HepG2 (cell line): ENCODE results near the gene TMEM182. TPM values are rescaled to one million over a fixed set of nuclear protein-coding genes. Genes with fewer than 3 reads are reported as not detected.

Experiments used
- ATAC-seq: fragments of 200-7000 bp; cut with Tn5 transposase; 3 replicates; pipeline ENCODE4 v1.9.1; 2020; ENCODE audit warnings: mild to moderate bottlenecking, moderate library complexity
- BruUV-seq: library from RNA; stranded (reverse); fragments of 400-500 nt; replicated peaks from 2 replicates; lab custom pipeline; 2021; lab: Mats Ljungman, UMichigan
- CTCF ChIA-PET: fragments of 300-600 bp; formaldehyde crosslinking; extraction: SDS; loops from one replicate; lab custom pipeline; 2021; ENCODE audit warnings: low total read pairs, inconsistent platforms, low intra/inter-chr PET ratio; lab: Yijun Ruan, JAX
- POLR2A ChIA-PET: fragments of 350-600 bp; sonication (Branson Sonifier 250); formaldehyde crosslinking; loops from one replicate; lab custom pipeline; 2020; ENCODE audit warnings: antibody characterized with exemption, inconsistent platforms; lab: Yijun Ruan, JAX
- DNase-seq: peaks from one replicate; pipeline ENCODE4 v3.0.0-alpha.2; 2015; ENCODE audit warnings: low spot score
- FAIRE-seq: peaks from 3 replicates; lab custom pipeline; 2011; peaks lifted over from hg19 to GRCh38; lab: Jason Lieb, UNC
- H2AFZ ChIP-seq: one replicate; pipeline ENCODE4 v1.6.1; 2011; ENCODE audit warnings: low read length, inconsistent platforms
- H3K27ac ChIP-seq: fragments of 300-600 bp; 3 replicates; pipeline ENCODE4 v1.8.0; 2011; ENCODE audit warnings: mixed run types, mild to moderate bottlenecking, mixed read lengths, low read length, inconsistent platforms; ENCODE audit not compliant: insufficient read depth; ENCODE audit errors: extremely low read length
- H3K27me3 ChIP-seq, 2 experiments: fragments of 200-600 bp in 1 of 2; 2 replicates in 1 of 2; 3 replicates in 1 of 2; pipeline versions ENCODE4 v1.6.0 to v1.8.0; 2011; ENCODE audit warnings: low read length in 2 of 2, mild to moderate bottlenecking in 2 of 2, moderate library complexity in 2 of 2, inconsistent platforms in 1 of 2; ENCODE audit not compliant: insufficient read depth in 2 of 2, control insufficient read depth in 1 of 2
- H3K36me3 ChIP-seq, 2 experiments: fragments of 200-600 bp in 1 of 2; replicated peaks in 1 of 2; 2 replicates in 1 of 2; 3 replicates in 1 of 2; pipeline versions ENCODE4 v1.5.1 to v1.8.0; 2011; ENCODE audit warnings: low read length in 2 of 2, inconsistent platforms in 1 of 2; ENCODE audit not compliant: insufficient read depth in 2 of 2, control insufficient read depth in 1 of 2
- H3K4me1 ChIP-seq: 2 replicates; pipeline ENCODE4 v1.5.1; 2012; ENCODE audit warnings: low read length, inconsistent platforms; ENCODE audit not compliant: insufficient read depth
- H3K4me2 ChIP-seq: 2 replicates; pipeline ENCODE4 v1.6.0; 2011; ENCODE audit warnings: low read depth, low read length, inconsistent platforms
- H3K4me3 ChIP-seq, 3 experiments: fragments of 200-600 bp in 1 of 3; sonication (generic), shearing (Covaris generic) in 1 of 3; replicated peaks in 1 of 3; 2 replicates each; pipeline ENCODE4 v1.5.1; 2011 to 2016; ENCODE audit warnings: low read length in 3 of 3, inconsistent platforms in 2 of 3, low read depth in 2 of 3, mild to moderate bottlenecking in 2 of 3, control low read depth in 1 of 3, mixed read lengths in 1 of 3; ENCODE audit not compliant: insufficient read depth in 1 of 3
- H3K79me2 ChIP-seq: one replicate; pipeline ENCODE4 v1.6.1; 2011; ENCODE audit warnings: low read length, inconsistent platforms; ENCODE audit not compliant: insufficient read depth
- H3K9ac ChIP-seq: 2 replicates; pipeline ENCODE4 v1.6.0; 2011; ENCODE audit warnings: mild to moderate bottlenecking, low read depth, low read length, inconsistent platforms; ENCODE audit not compliant: insufficient read depth
- H3K9me3 ChIP-seq: 2 replicates; pipeline ENCODE4 v1.5.1; 2012; ENCODE audit warnings: mild to moderate bottlenecking, low read length
- H4K20me1 ChIP-seq: 2 replicates; pipeline ENCODE4 v1.6.0; 2011; ENCODE audit warnings: inconsistent platforms, mild to moderate bottlenecking, low read length, moderate library complexity; ENCODE audit not compliant: insufficient read depth
- ATRX ChIP-seq: sonication (generic); formaldehyde crosslinking; IDR thresholded peaks from 2 replicates; pipeline ENCODE4 v1.4.0; 2020; ENCODE audit warnings: missing genetic modification reagents, borderline replicate concordance
- GTF2F1 ChIP-seq: fragments of 150-350 bp; IDR thresholded peaks from 2 replicates; pipeline ENCODE4 v1.6.1; 2014; ENCODE audit warnings: low read length
- KDM5A ChIP-seq: fragments of 200-600 bp; sonication (generic); IDR thresholded peaks from 2 replicates; pipeline ENCODE4 v1.7.0; 2018; ENCODE audit warnings: antibody characterized with exemption, mild to moderate bottlenecking, low read length, borderline replicate concordance
- KDM6A ChIP-seq: IDR thresholded peaks from 2 replicates; pipeline ENCODE4 v1.6.1; 2016; ENCODE audit warnings: low read depth
- NFATC3 ChIP-seq: sonication (generic); formaldehyde crosslinking; IDR thresholded peaks from 2 replicates; pipeline ENCODE4 v1.5.1; 2020; ENCODE audit warnings: mild to moderate bottlenecking, missing genetic modification reagents
- TGIF2 ChIP-seq: IDR thresholded peaks from 2 replicates; pipeline ENCODE4 v1.6.1; 2016; ENCODE audit warnings: control low read depth, missing compliant biosample characterization
- ZSCAN9 ChIP-seq: IDR thresholded peaks from 2 replicates; pipeline ENCODE4 v1.6.1; 2016; ENCODE audit warnings: borderline replicate concordance
- whole genome bisulfite sequencing: methylation state at CpG from one replicate; pipeline ENCODE4 v1.1.6; 2017; ENCODE audit warnings: low lambda C conversion rate; 5-methylcytosine and 5-hydroxymethylcytosine counted together
- in situ Hi-C: cut with HindIII; loops from 2 replicates; pipeline ENCODE4 v1.10.0; 2017; ENCODE audit warnings: low pct_unique_long_range_greater_than_20kb; ENCODE audit not compliant: extremely low pct_ligation_motif_present
- intact Hi-C: fragments of 100-400 bp; cut with micrococcal nuclease; formaldehyde crosslinking; loops from one replicate; pipeline ENCODE4 v1.10.0; 2022; ENCODE audit not compliant: unreplicated experiment
- polyA plus RNA-seq, 8 experiments: library from polyadenylated mRNA; depleted of rRNA in 3 of 8; stranded (reverse) in 7 of 8; unstranded in 1 of 8; fragments of >200 nt; fragmentation: Illumina TruSeq in 4 of 8; extraction: Trizol in 4 of 8; gene quantifications; 2 replicates each; pipeline versions ENCODE4 v1.2.1 to v1.2.3, GENCODE V29; 2011 to 2016; ENCODE audit warnings: low read depth in 4 of 8, missing spikeins in 1 of 8, mixed read lengths in 1 of 8; ENCODE audit not compliant: insufficient read depth in 1 of 8
- total RNA-seq, 5 experiments: library from RNA; depleted of rRNA; stranded (reverse); fragments of >200 nt; fragmentation: Illumina TruSeq; extraction: Trizol; gene quantifications; 2 replicates each; pipeline ENCODE4 v1.2.3, GENCODE V29; 2016; ENCODE audit warnings: low read depth in 1 of 5
- TF ChIP-seq, protein P1 (sequence below): sonication (generic); formaldehyde crosslinking; conservative IDR thresholded peaks from 2 replicates; pipeline ENCODE4 v1.4.0; 2020; ENCODE audit warnings: missing genetic modification reagents
- TF ChIP-seq, protein P2 (sequence below): fragments of 450-650 bp; IDR thresholded peaks from 2 replicates; pipeline ENCODE4 v1.6.1; 2016
- TF ChIP-seq, protein P3 (sequence below): sonication (generic); formaldehyde crosslinking; conservative IDR thresholded peaks from 2 replicates; pipeline ENCODE4 v1.4.0; 2020; ENCODE audit warnings: missing genetic modification reagents
- TF ChIP-seq, protein P4 (sequence below): sonication (generic); formaldehyde crosslinking; IDR thresholded peaks from 2 replicates; pipeline ENCODE4 v1.5.1; 2020; ENCODE audit warnings: mild to moderate bottlenecking, missing genetic modification reagents, moderate library complexity
- TF ChIP-seq, protein P5 (sequence below), 2 experiments: fragments of 450-650 bp in 1 of 2; sonication (generic) in 1 of 2; formaldehyde crosslinking; IDR thresholded peaks; 2 replicates each; pipeline versions ENCODE4 v1.5.0 to v1.8.0; 2020 to 2022; ENCODE audit warnings: mild to moderate bottlenecking in 1 of 2, missing genetic modification reagents in 1 of 2

The TMEM182 gene
- total and polyA plus RNA-seq, 2 of the 13 experiments (the other 11 are each of a cell fraction or from before 2014, with no cell fraction given): 8.7 to 8.9 TPM

DNA sequence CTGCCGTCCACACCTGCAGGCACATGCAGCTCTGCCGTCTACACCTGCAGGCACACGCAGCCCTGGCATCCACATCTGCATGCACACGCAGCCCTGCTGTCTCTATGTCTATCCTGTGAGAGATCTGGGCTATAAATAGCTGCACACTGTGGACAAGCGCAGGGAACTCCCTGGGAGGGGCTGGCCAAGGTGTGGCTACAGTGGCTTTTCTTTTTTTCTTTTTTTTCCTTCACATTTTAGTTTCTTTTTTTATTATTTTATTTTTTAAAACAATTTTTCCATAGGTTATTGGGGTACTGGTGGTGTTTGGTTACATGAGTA, 42.0 kb downstream of the TMEM182 start:
- Histone ChIP-seq H3K27me3 (no peaks in the 10 kb centered on the region), H4K20me1 (no peaks in the 10 kb centered on the region), H2AFZ (no peak overlapping the region), H3K9ac (no peak overlapping the region), H3K9me3 (peaks cover 33% of the 10 kb centered on the region), H3K27ac (no peak overlapping the region), H3K4me1 (peaks cover 20% of the 10 kb centered on the region), H3K4me3 (no peak overlapping the region), H3K36me3 (peaks cover 3 to 19% of the 10 kb centered on the region in 2 experiments; a peak in 3 of 5 replicates), H3K4me2 (no peak overlapping the region), H3K79me2 (no peaks in the 10 kb centered on the region)
- ChIA-PET CTCF (no interaction called here), POLR2A (interaction anchor here (0.6 to 1.4 kb wide), 2 partner anchors 68 kb away, joined by 3 read pairs; a partner anchor contains a TSS)
- DNase-seq (no peak), FAIRE-seq (no peak), ATAC-seq (no peak)
- intact Hi-C loops: loop anchor here (5.0 kb wide), 1 partner anchor 282 kb away; no protein-coding TSS in a partner anchor
- 97% methylated on average over 5 of the region's 5 CpGs for WGBS
- in situ Hi-C loops: loop anchor here (5.0 kb wide), 1 partner anchor 52 kb away; no protein-coding TSS in a partner anchor
- BruUV-seq: no TSS peak
- TF ChIP-seq, protein P1, sequence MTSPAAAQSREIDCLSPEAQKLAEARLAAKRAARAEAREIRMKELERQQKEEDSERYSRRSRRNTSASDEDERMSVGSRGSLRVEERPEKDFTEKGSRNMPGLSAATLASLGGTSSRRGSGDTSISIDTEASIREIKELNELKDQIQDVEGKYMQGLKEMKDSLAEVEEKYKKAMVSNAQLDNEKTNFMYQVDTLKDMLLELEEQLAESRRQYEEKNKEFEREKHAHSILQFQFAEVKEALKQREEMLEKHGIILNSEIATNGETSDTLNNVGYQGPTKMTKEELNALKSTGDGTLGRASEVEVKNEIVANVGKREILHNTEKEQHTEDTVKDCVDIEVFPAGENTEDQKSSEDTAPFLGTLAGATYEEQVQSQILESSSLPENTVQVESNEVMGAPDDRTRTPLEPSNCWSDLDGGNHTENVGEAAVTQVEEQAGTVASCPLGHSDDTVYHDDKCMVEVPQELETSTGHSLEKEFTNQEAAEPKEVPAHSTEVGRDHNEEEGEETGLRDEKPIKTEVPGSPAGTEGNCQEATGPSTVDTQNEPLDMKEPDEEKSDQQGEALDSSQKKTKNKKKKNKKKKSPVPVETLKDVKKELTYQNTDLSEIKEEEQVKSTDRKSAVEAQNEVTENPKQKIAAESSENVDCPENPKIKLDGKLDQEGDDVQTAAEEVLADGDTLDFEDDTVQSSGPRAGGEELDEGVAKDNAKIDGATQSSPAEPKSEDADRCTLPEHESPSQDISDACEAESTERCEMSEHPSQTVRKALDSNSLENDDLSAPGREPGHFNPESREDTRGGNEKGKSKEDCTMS (CRISPR knock-in tag): no peak
- TF ChIP-seq, protein P2, sequence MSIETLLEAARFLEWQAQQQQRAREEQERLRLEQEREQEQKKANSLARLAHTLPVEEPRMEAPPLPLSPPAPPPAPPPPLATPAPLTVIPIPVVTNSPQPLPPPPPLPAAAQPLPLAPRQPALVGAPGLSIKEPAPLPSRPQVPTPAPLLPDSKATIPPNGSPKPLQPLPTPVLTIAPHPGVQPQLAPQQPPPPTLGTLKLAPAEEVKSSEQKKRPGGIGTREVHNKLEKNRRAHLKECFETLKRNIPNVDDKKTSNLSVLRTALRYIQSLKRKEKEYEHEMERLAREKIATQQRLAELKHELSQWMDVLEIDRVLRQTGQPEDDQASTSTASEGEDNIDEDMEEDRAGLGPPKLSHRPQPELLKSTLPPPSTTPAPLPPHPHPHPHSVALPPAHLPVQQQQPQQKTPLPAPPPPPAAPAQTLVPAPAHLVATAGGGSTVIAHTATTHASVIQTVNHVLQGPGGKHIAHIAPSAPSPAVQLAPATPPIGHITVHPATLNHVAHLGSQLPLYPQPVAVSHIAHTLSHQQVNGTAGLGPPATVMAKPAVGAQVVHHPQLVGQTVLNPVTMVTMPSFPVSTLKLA: no peak
- TF ChIP-seq KDM6A (CRISPR knock-in tag) (no peak), GTF2F1 (no peak), NFATC3 (CRISPR knock-in tag) (no peak), ATRX (CRISPR knock-in tag) (no peak), ZSCAN9 (CRISPR knock-in tag) (no peak), TGIF2 (CRISPR knock-in tag) (no peak), KDM5A (no peak)
- TF ChIP-seq, protein P3, sequence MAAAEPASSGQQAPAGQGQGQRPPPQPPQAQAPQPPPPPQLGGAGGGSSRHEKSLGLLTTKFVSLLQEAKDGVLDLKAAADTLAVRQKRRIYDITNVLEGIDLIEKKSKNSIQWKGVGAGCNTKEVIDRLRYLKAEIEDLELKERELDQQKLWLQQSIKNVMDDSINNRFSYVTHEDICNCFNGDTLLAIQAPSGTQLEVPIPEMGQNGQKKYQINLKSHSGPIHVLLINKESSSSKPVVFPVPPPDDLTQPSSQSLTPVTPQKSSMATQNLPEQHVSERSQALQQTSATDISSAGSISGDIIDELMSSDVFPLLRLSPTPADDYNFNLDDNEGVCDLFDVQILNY (CRISPR knock-in tag): no peak
- TF ChIP-seq, protein P4, sequence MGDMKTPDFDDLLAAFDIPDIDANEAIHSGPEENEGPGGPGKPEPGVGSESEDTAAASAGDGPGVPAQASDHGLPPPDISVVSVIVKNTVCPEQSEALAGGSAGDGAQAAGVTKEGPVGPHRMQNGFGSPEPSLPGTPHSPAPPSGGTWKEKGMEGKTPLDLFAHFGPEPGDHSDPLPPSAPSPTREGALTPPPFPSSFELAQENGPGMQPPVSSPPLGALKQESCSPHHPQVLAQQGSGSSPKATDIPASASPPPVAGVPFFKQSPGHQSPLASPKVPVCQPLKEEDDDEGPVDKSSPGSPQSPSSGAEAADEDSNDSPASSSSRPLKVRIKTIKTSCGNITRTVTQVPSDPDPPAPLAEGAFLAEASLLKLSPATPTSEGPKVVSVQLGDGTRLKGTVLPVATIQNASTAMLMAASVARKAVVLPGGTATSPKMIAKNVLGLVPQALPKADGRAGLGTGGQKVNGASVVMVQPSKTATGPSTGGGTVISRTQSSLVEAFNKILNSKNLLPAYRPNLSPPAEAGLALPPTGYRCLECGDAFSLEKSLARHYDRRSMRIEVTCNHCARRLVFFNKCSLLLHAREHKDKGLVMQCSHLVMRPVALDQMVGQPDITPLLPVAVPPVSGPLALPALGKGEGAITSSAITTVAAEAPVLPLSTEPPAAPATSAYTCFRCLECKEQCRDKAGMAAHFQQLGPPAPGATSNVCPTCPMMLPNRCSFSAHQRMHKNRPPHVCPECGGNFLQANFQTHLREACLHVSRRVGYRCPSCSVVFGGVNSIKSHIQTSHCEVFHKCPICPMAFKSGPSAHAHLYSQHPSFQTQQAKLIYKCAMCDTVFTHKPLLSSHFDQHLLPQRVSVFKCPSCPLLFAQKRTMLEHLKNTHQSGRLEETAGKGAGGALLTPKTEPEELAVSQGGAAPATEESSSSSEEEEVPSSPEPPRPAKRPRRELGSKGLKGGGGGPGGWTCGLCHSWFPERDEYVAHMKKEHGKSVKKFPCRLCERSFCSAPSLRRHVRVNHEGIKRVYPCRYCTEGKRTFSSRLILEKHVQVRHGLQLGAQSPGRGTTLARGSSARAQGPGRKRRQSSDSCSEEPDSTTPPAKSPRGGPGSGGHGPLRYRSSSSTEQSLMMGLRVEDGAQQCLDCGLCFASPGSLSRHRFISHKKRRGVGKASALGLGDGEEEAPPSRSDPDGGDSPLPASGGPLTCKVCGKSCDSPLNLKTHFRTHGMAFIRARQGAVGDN (CRISPR knock-in tag): no peak
- TF ChIP-seq, protein P5, sequence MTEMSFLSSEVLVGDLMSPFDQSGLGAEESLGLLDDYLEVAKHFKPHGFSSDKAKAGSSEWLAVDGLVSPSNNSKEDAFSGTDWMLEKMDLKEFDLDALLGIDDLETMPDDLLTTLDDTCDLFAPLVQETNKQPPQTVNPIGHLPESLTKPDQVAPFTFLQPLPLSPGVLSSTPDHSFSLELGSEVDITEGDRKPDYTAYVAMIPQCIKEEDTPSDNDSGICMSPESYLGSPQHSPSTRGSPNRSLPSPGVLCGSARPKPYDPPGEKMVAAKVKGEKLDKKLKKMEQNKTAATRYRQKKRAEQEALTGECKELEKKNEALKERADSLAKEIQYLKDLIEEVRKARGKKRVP (CRISPR knock-in tag; IDR thresholded peaks at IDR 0.05): no peak
